ENCODE measurements around the gene HOMER2.
"Not testable (repeated sequence)": the region's sequence is repeated elsewhere in the genome, so short reads cannot be mapped to it uniquely, and the experiment has no call there.

Gene HOMER2

GRCh38 chr15:82923744-82924143, 28.8 kb downstream of the HOMER2 start:
- no peak for DNase-seq

GRCh38 chr15:82922737-82923136, 29.8 kb downstream of the HOMER2 start:
- no peak for DNase-seq

GRCh38 chr15:82921939-82922338, 30.6 kb downstream of the HOMER2 start:
- no peak for DNase-seq

GRCh38 chr15:82921242-82921641, 31.3 kb downstream of the HOMER2 start:
- DNase-seq = no peak

GRCh38 chr15:82919231-82919886, 33.2 kb downstream of the HOMER2 start:
- DNase-seq = no peak

- DNase-seq = no peak
These were observed 33.8 kb downstream of the HOMER2 start for GRCh38 chr15:82918607-82919230.

- no peak for DNase-seq
These were observed 34.4 kb downstream of the HOMER2 start for GRCh38 chr15:82918162-82918561.

- no peak for DNase-seq
These were observed 35.3 kb downstream of the HOMER2 start for GRCh38 chr15:82917249-82917648.

- no peak for DNase-seq
These were observed 36.2 kb downstream of the HOMER2 start for GRCh38 chr15:82916161-82916952.

- DNase-seq = no peak
These were observed 38.1 kb downstream of the HOMER2 start for GRCh38 chr15:82914396-82914795.

GRCh38 chr15:82911458-82911857, 41.1 kb downstream of the HOMER2 start:
- DNase-seq = no peak

GRCh38 chr15:82910721-82911120, 41.8 kb downstream of the HOMER2 start:
- DNase-seq = no peak

GRCh38 chr15:82909080-82909815, 43.3 kb downstream of the HOMER2 start:
- DNase-seq = no peak

GRCh38 chr15:82907350-82907749, 45.2 kb downstream of the HOMER2 start:
- no peak for DNase-seq

- no peak for DNase-seq
These were observed 47.9 kb downstream of the HOMER2 start for GRCh38 chr15:82904574-82904973.

GRCh38 chr15:82903511-82903910, 49.0 kb downstream of the HOMER2 start:
- DNase-seq = no peak

GRCh38 chr15:82901114-82901805, 51.3 kb downstream of the HOMER2 start:
- DNase-seq = no peak

GRCh38 chr15:82900511-82901060, 51.9 kb downstream of the HOMER2 start:
- DNase-seq = no peak

- DNase-seq = no peak
These were observed 53.6 kb downstream of the HOMER2 start for GRCh38 chr15:82898961-82899360.

- DNase-seq = no peak
These were observed 56.5 kb downstream of the HOMER2 start for GRCh38 chr15:82895983-82896382.

GRCh38 chr15:82894971-82895520, 57.5 kb downstream of the HOMER2 start:
- no peak for DNase-seq

GRCh38 chr15:82893473-82893872, 59.0 kb downstream of the HOMER2 start:
- not testable (repeated sequence) for DNase-seq
